Lower lobe of right lung (tissue), 2 donors: ENCODE measurements around the gene RASSF3. TPM values are rescaled to one million over a fixed set of nuclear protein-coding genes. Genes with fewer than 3 reads are reported as not detected.
"Not testable (repeated sequence)": the region's sequence is repeated elsewhere in the genome, so short reads cannot be mapped to it uniquely, and the experiment has no call there.

Experiments used
- ATAC-seq, 2 donors: fragments of 200-7000 bp; cut with Tn5 transposase; one replicate each; pipeline ENCODE4 v1.9.1; 2020 to 2022; ENCODE audit warnings: mild to moderate bottlenecking in 2 of 2, moderate library complexity in 2 of 2
- DNase-seq: peaks from one replicate; pipeline ENCODE4 v3.0.0-alpha.2; 2020
- H3K27ac ChIP-seq: fragments of 200-600 bp; one replicate; pipeline ENCODE4 v1.8.0; 2022
- H3K27me3 ChIP-seq: fragments of 200-600 bp; one replicate; pipeline ENCODE4 v1.8.0; 2022; ENCODE audit warnings: low read depth
- H3K36me3 ChIP-seq: fragments of 200-600 bp; one replicate; pipeline ENCODE4 v1.8.0; 2022; ENCODE audit warnings: mild to moderate bottlenecking
- H3K4me1 ChIP-seq: fragments of 200-600 bp; one replicate; pipeline ENCODE4 v1.8.0; 2022
- H3K4me3 ChIP-seq: fragments of 200-600 bp; one replicate; pipeline ENCODE4 v1.8.0; 2022; ENCODE audit warnings: mild to moderate bottlenecking
- H3K9me3 ChIP-seq: fragments of 200-600 bp; one replicate; pipeline ENCODE4 v1.8.0; 2022
- CTCF ChIP-seq: fragments of 200-600 bp; IDR thresholded peaks from one replicate; pipeline ENCODE4 v1.8.0; 2022; ENCODE audit warnings: antibody characterized with exemption, mild to moderate bottlenecking
- intact Hi-C: fragments of 100-400 bp; cut with DNase I; formaldehyde crosslinking; loops from one replicate; pipeline ENCODE4 v1.11.0; 2022
- total RNA-seq: library from RNA; stranded (reverse); fragmentation: NEBNext Ultra II Directional; extraction: Animal tissue kit (Norgen Biotek cat#: 25700); gene quantifications from one replicate; pipeline ENCODE4 v1.2.1, GENCODE V29; 2021
- donor health status: DM: no; HTN: yes; CAD: no; lungs with severe emphysema.

Gene RASSF3
- total RNA-seq, 1 donor from 2014 or later = 82.7 TPM

DNA sequence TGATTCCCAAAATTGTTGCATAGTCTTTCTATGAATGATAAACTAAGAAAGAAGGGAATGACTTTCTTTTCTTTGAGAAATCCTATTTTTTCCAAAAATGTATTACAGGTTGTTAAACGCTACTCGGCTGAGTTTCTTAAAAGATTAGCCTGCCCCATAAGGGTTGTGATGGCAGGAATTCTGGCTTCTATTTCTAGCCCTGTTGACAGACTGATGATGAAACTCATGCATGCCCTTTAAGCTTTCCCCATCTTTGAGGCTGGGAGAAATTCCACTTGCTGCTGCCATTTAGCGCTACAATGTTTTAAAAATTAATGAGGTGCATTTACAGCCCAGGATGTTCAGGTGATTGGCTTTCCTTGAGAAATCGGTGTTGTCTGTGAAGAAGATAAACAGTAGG is 33.2 kb upstream of the RASSF3 start:
- TF ChIP-seq CTCF = no peak
- DNase-seq (no peak), ATAC-seq (no peak)
- intact Hi-C loops = no loop called here
- no peaks in the 10 kb centered on the region for H3K4me1 ChIP-seq
- H3K27ac ChIP-seq = no peak overlapping the region
- no peaks in the 10 kb centered on the region for H3K27me3 ChIP-seq
- no peaks in the 10 kb centered on the region for H3K36me3 ChIP-seq
- H3K4me3 ChIP-seq = no peak overlapping the region
- H3K9me3 ChIP-seq = peaks cover 9% of the 10 kb centered on the region

- DNase-seq (no peak), ATAC-seq (no peak)
- intact Hi-C loops = no loop called here
- H3K36me3 ChIP-seq = no peaks in the 10 kb centered on the region
- no peak overlapping the region for H3K27ac ChIP-seq
- TF ChIP-seq CTCF = no peak
- H3K9me3 ChIP-seq = peaks cover 9% of the 10 kb centered on the region
- peaks cover 13% of the 10 kb centered on the region for H3K4me1 ChIP-seq
- no peak overlapping the region for H3K4me3 ChIP-seq
- no peaks in the 10 kb centered on the region for H3K27me3 ChIP-seq
Observed at GRCh38 chr12:64578566-64578965, 31.7 kb upstream of the RASSF3 start.

DNA sequence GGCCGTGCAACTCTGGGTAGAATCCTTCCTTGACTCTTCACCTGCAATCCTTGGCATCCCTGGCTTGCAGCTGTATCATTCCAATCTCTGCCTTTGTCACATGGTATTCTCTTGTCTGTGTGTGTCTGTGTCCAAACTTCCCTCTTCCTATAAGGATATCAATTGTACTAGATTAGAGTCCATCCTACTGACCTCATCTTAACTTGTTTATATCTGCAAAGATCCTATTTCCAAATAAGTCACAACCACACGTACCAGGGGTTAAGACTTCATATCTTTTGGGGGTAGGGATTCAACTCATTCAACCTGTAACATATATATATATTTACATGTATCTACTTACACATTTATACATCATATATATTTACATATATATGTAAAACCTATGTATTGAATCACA is 29.6 kb upstream of the RASSF3 start:
- DNase-seq = no peak

GRCh38 chr12:64582114-64582513 is 28.2 kb upstream of the RASSF3 start:
- TF ChIP-seq CTCF = no peak
- Histone ChIP-seq H3K36me3 (no peaks in the 10 kb centered on the region), H3K4me3 (no peak overlapping the region), H3K27me3 (no peaks in the 10 kb centered on the region), H3K4me1 (peaks cover 33% of the 10 kb centered on the region), H3K27ac (no peak overlapping the region), H3K9me3 (no peaks in the 10 kb centered on the region)
- DNase-seq = no peak
- no peak for ATAC-seq
- intact Hi-C loops = no loop called here

More for the DNA sequence above, 29.6 kb upstream of the RASSF3 start:
- ATAC-seq = no peak
- Histone ChIP-seq H3K4me3 (no peak overlapping the region), H3K27ac (no peak overlapping the region), H3K27me3 (no peaks in the 10 kb centered on the region), H3K36me3 (no peaks in the 10 kb centered on the region), H3K4me1 (peaks cover 33% of the 10 kb centered on the region), H3K9me3 (no peaks in the 10 kb centered on the region)
- intact Hi-C loops = no loop called here
- TF ChIP-seq CTCF = no peak

GRCh38 chr12:64582862-64583261 is 27.4 kb upstream of the RASSF3 start:
- no peak for TF ChIP-seq CTCF
- intact Hi-C loops = no loop called here
- H3K27me3 ChIP-seq = no peaks in the 10 kb centered on the region
- H3K4me1 ChIP-seq = peaks cover 33% of the 10 kb centered on the region
- no peak for ATAC-seq
- H3K27ac ChIP-seq = peak overlapping the region; percentile 71
- no peak overlapping the region for H3K4me3 ChIP-seq
- no peak for DNase-seq
- no peaks in the 10 kb centered on the region for H3K9me3 ChIP-seq
- H3K36me3 ChIP-seq = no peaks in the 10 kb centered on the region

- peak overlapping the region; percentile 71 for H3K27ac ChIP-seq
Observed at GRCh38 chr12:64583395-64583770, 26.9 kb upstream of the RASSF3 start.

More at GRCh38 chr12:64583395-64583770, 26.9 kb upstream of the RASSF3 start:
- intact Hi-C loops, DNase-seq, ATAC-seq, H3K9me3 ChIP-seq, H3K36me3 ChIP-seq, H3K27me3 ChIP-seq: not testable (repeated sequence)
- peaks cover 33% of the 10 kb centered on the region for H3K4me1 ChIP-seq
- peak overlapping the region; percentile 22 for H3K4me3 ChIP-seq
